T-cell (primary cell): ENCODE results near the gene F11. TPM values are rescaled to one million over a fixed set of nuclear protein-coding genes. Genes with fewer than 3 reads are reported as not detected.
"Not testable (repeated sequence)": the region's sequence is repeated elsewhere in the genome, so short reads cannot be mapped to it uniquely, and the experiment has no call there.

Experiments used
- ATAC-seq, 4 experiments: fragments of 200-7000 bp in 3 of 4; fragments of 150-1000 bp in 1 of 4; cut with Tn5 transposase; replicated peaks in 1 of 4; 1 replicate in 3 of 4; 2 replicates in 1 of 4; pipeline ENCODE4 v1.10.0; 2021; ENCODE audit warnings: moderate library complexity in 3 of 4, mild to moderate bottlenecking in 2 of 4, moderate number of reproducible peaks in 1 of 4
- CTCF ChIA-PET, 2 donors: fragments of 300-600 bp; sonication (Branson Sonifier 250); formaldehyde crosslinking; loops; one replicate each; lab custom pipeline; 2022; ENCODE audit warnings: antibody characterized with exemption in 2 of 2; lab: Charles Lee
- POLR2A ChIA-PET, 2 donors: fragments of 300-600 bp; sonication (Branson Sonifier 250); formaldehyde crosslinking; loops; one replicate each; lab custom pipeline; 2022; ENCODE audit warnings: antibody characterized with exemption in 2 of 2; lab: Charles Lee
- DNase-seq, 35 experiments: peaks; one replicate each; pipeline versions ENCODE4 v3.0.0 to v3.0.0-alpha.2; 2013 to 2023
- H3K27ac ChIP-seq: one replicate; pipeline ENCODE4 v1.5.1; 2013; ENCODE audit warnings: low read length
- H3K27me3 ChIP-seq, 2 experiments: replicated peaks in 1 of 2; 1 replicate in 1 of 2; 2 replicates in 1 of 2; pipeline versions ENCODE4 v1.6.1 to v1.7.0; 2013; ENCODE audit warnings: low read length in 1 of 2, mixed read lengths in 1 of 2; ENCODE audit not compliant: control insufficient read depth in 2 of 2, insufficient read depth in 2 of 2; ENCODE audit errors: extremely low read depth in 1 of 2
- H3K36me3 ChIP-seq, 2 donors: 1 replicate in 1 of 2; 2 replicates in 1 of 2; pipeline versions ENCODE4 v1.6.1 to v1.7.0; 2013; ENCODE audit warnings: low read length in 1 of 2; ENCODE audit not compliant: control insufficient read depth in 2 of 2, insufficient read depth in 1 of 2; ENCODE audit errors: extremely low read depth in 1 of 2
- H3K4me1 ChIP-seq, 2 experiments: 1 replicate in 1 of 2; 2 replicates in 1 of 2; pipeline versions ENCODE4 v1.6.1 to v1.7.0; 2013; ENCODE audit warnings: low read length in 2 of 2, mixed read lengths in 1 of 2; ENCODE audit not compliant: insufficient read depth in 2 of 2, control insufficient read depth in 1 of 2; ENCODE audit errors: extremely low read depth in 1 of 2
- H3K4me3 ChIP-seq, 2 donors: 1 replicate in 1 of 2; 2 replicates in 1 of 2; pipeline versions ENCODE4 v1.5.1 to v1.7.0; 2013; ENCODE audit warnings: mild to moderate bottlenecking in 2 of 2, low read length in 1 of 2, moderate library complexity in 1 of 2; ENCODE audit not compliant: control insufficient read depth in 1 of 2; ENCODE audit errors: extremely low read depth in 1 of 2
- H3K9me3 ChIP-seq: 2 replicates; pipeline ENCODE4 v1.7.0; 2013
- H3K27ac Mint-ChIP-seq, 2 donors: one replicate each; pipeline ENCODE4 v1.8.0; 2020 to 2021; ENCODE audit warnings: mild to moderate bottlenecking in 2 of 2, mixed read lengths in 2 of 2
- H3K27me3 Mint-ChIP-seq, 2 donors: one replicate each; pipeline ENCODE4 v1.8.0; 2021 to 2022; ENCODE audit warnings: mixed read lengths in 2 of 2
- H3K36me3 Mint-ChIP-seq: one replicate; pipeline ENCODE4 v1.8.0; 2021; ENCODE audit warnings: mixed read lengths
- H3K4me1 Mint-ChIP-seq, 3 donors: one replicate each; pipeline ENCODE4 v1.8.0; 2020 to 2022; ENCODE audit warnings: mixed read lengths in 3 of 3, mild to moderate bottlenecking in 1 of 3
- H3K4me3 Mint-ChIP-seq, 3 donors: one replicate each; pipeline ENCODE4 v1.8.0; 2020 to 2022; ENCODE audit warnings: mild to moderate bottlenecking in 3 of 3, mixed read lengths in 3 of 3, moderate library complexity in 3 of 3
- H3K9me3 Mint-ChIP-seq, 3 donors: one replicate each; pipeline ENCODE4 v1.8.0; 2020 to 2022; ENCODE audit warnings: mixed read lengths in 3 of 3
- WGBS: methylation state at CpG from one replicate; pipeline ENCODE4 v1.1.5; 2013; ENCODE audit warnings: missing lambda C conversion rate; ENCODE audit not compliant: insufficient coverage; 5-methylcytosine and 5-hydroxymethylcytosine counted together
- total RNA-seq, 35 experiments: library from RNA in 6 of 35; stranded (reverse) in 6 of 35; fragments of 120-200 nt in 1 of 35; gene quantifications; one replicate each; pipeline versions ENCODE4 v1.2.1 to v1.2.4 and lab custom pipeline; 2013 to 2026

F11 gene
- total RNA-seq, 5 donors from 2014 or later (not counting 1 experiment from before 2014, with no cell fraction given): 0.38 TPM; not detected in 4

- H3K4me1 Mint-ChIP-seq, H3K36me3 Mint-ChIP-seq, H3K9me3 ChIP-seq, DNase-seq, H3K27ac Mint-ChIP-seq, H3K4me3 Mint-ChIP-seq, H3K27me3 ChIP-seq, H3K4me3 ChIP-seq, POLR2A ChIA-PET, H3K4me1 ChIP-seq, H3K36me3 ChIP-seq, H3K27ac ChIP-seq, ATAC-seq, H3K9me3 Mint-ChIP-seq, CTCF ChIA-PET: not testable (repeated sequence)
- peaks cover 4 to 12% of the 10 kb centered on the region in 2 donors for H3K27me3 Mint-ChIP-seq
- 91% methylated on average over 5 of the region's 5 CpGs for WGBS
Measured at GRCh38 chr4:186273392-186273789, 7.4 kb downstream of the F11 start.

GRCh38 chr4:186283311-186283710 is 17.3 kb downstream of the F11 start:
- Mint-ChIP-seq H3K27ac (no peak overlapping the region), H3K4me1 (no peaks in the 10 kb centered on the region), H3K36me3 (no peaks in the 10 kb centered on the region), H3K4me3 (no peak overlapping the region), H3K27me3 (peaks cover 0 to 7% of the 10 kb centered on the region in 2 donors), H3K9me3 (no peaks in the 10 kb centered on the region)
- POLR2A ChIA-PET: no interaction called here
- 63% methylated on average over 4 of the region's 5 CpGs for WGBS
- no peak for DNase-seq
- no peak for ATAC-seq
- Histone ChIP-seq H3K36me3 (no peaks in the 10 kb centered on the region), H3K4me1 (no peaks in the 10 kb centered on the region), H3K4me3 (no peak overlapping the region), H3K27me3 (peaks cover 0 to 1% of the 10 kb centered on the region in 2 experiments), H3K9me3 (no peaks in the 10 kb centered on the region), H3K27ac (no peak overlapping the region)
- CTCF ChIA-PET: no interaction called here

GRCh38 chr4:186285147-186285546 is 19.2 kb downstream of the F11 start:
- ATAC-seq (no peak), DNase-seq (no peak)
- 96% methylated on average over 7 of the region's 12 CpGs for WGBS
- no peaks in the 10 kb centered on the region for H3K9me3 ChIP-seq
- Mint-ChIP-seq H3K9me3 (no peaks in the 10 kb centered on the region), H3K27me3 (peaks cover 0 to 10% of the 10 kb centered on the region in 2 donors), H3K27ac (no peak overlapping the region), H3K4me3 (no peak overlapping the region), H3K4me1 (no peaks in the 10 kb centered on the region), H3K36me3 (no peaks in the 10 kb centered on the region)
- peaks cover 0 to 3% of the 10 kb centered on the region in 2 experiments for H3K27me3 ChIP-seq
- H3K36me3 ChIP-seq: no peaks in the 10 kb centered on the region
- CTCF ChIA-PET: interaction anchor here in 1 of 2 donors (0.6 kb wide), 1 partner anchor 22 kb away, joined by 3 read pairs; no protein-coding TSS in a partner anchor
- no peak overlapping the region for H3K4me3 ChIP-seq
- H3K4me1 ChIP-seq: no peaks in the 10 kb centered on the region
- POLR2A ChIA-PET: no interaction called here
- H3K27ac ChIP-seq: no peak overlapping the region

- no peak overlapping the region for H3K27ac Mint-ChIP-seq
- no peaks in the 10 kb centered on the region for H3K36me3 Mint-ChIP-seq
- ChIA-PET CTCF (no interaction called here), POLR2A (no interaction called here)
- Histone ChIP-seq H3K27me3 (peaks cover 0 to 3% of the 10 kb centered on the region in 2 experiments), H3K4me1 (no peaks in the 10 kb centered on the region), H3K4me3 (no peak overlapping the region), H3K27ac (no peak overlapping the region), H3K9me3 (no peaks in the 10 kb centered on the region), H3K36me3 (no peaks in the 10 kb centered on the region)
- no peaks in the 10 kb centered on the region for H3K9me3 Mint-ChIP-seq
- WGBS: no CpG with 5 or more reads among the region's 3 CpGs
- no peak overlapping the region for H3K4me3 Mint-ChIP-seq
- H3K27me3 Mint-ChIP-seq: peaks cover 2 to 11% of the 10 kb centered on the region in 2 donors
- no peak for ATAC-seq
- no peaks in the 10 kb centered on the region for H3K4me1 Mint-ChIP-seq
- no peak for DNase-seq
Measured at GRCh38 chr4:186286581-186286980, 20.6 kb downstream of the F11 start.

GRCh38 chr4:186291256-186291890 is 25.4 kb downstream of the F11 start:
- ChIA-PET CTCF (no interaction called here), POLR2A (no interaction called here)
- H3K9me3 Mint-ChIP-seq: no peaks in the 10 kb centered on the region
- DNase-seq (no peak), ATAC-seq (no peak)
- Histone ChIP-seq H3K27ac (no peak overlapping the region), H3K4me3 (no peak overlapping the region), H3K36me3 (no peaks in the 10 kb centered on the region), H3K4me1 (no peaks in the 10 kb centered on the region), H3K27me3 (peaks cover 0 to 12% of the 10 kb centered on the region in 2 experiments), H3K9me3 (no peaks in the 10 kb centered on the region)
- no peaks in the 10 kb centered on the region for H3K36me3 Mint-ChIP-seq
- H3K27me3 Mint-ChIP-seq: peaks cover 10 to 20% of the 10 kb centered on the region in 2 donors
- H3K4me1 Mint-ChIP-seq: no peaks in the 10 kb centered on the region
- H3K4me3 Mint-ChIP-seq: no peak overlapping the region
- WGBS: 82% methylated on average over 4 of the region's 10 CpGs
- H3K27ac Mint-ChIP-seq: no peak overlapping the region

- ChIA-PET CTCF (interaction anchor here in 1 of 2 donors (0.6 kb wide), 1 partner anchor 365 kb away, joined by 4 read pairs; no protein-coding TSS in a partner anchor), POLR2A (no interaction called here)
- H3K4me1 Mint-ChIP-seq: peaks cover 0 to 5% (median 1%) of the 10 kb centered on the region in 3 donors
- H3K27ac Mint-ChIP-seq: no peak overlapping the region
- Histone ChIP-seq H3K9me3 (no peaks in the 10 kb centered on the region), H3K36me3 (no peaks in the 10 kb centered on the region), H3K4me3 (no peak overlapping the region), H3K27ac (no peak overlapping the region), H3K27me3 (peaks cover 3 to 28% of the 10 kb centered on the region in 2 experiments), H3K4me1 (peaks cover 0 to 3% of the 10 kb centered on the region in 2 experiments)
- no peak overlapping the region for H3K4me3 Mint-ChIP-seq
- 68% methylated on average over 4 of the region's 9 CpGs for WGBS
- ATAC-seq (no peak), DNase-seq (no peak)
- H3K27me3 Mint-ChIP-seq: peaks cover 27 to 29% of the 10 kb centered on the region in 2 donors
- no peaks in the 10 kb centered on the region for H3K36me3 Mint-ChIP-seq
- no peaks in the 10 kb centered on the region for H3K9me3 Mint-ChIP-seq
Measured at GRCh38 chr4:186294160-186294559, 28.2 kb downstream of the F11 start.
